ENCODE data around the gene VSTM2A.

GRCh38 chr7:54581511-54581910, 39.3 kb downstream of the VSTM2A start:
- TF ChIP-seq CTCF (IDR thresholded peaks at IDR 0.05; ENCODE audit: insufficient read depth, low read length), result no peak
- TF ChIP-seq POLR2AphosphoS5 (IDR thresholded peaks at IDR 0.05; ENCODE audit: low read depth), result no peak
- TF ChIP-seq REST (IDR thresholded peaks at IDR 0.05; ENCODE audit: insufficient replicate concordance, low read depth), result no peak
- TF ChIP-seq SPI1 (IDR thresholded peaks at IDR 0.05; ENCODE audit: borderline replicate concordance, low read depth), result no peak
- no peak for TF ChIP-seq GABPA (IDR thresholded peaks at IDR 0.05; ENCODE audit: low read depth)
